Suprapubic skin (tissue), 3 donors: Measurements from ENCODE around the gene TXNRD3.

Source experiments
- CTCF ChIP-seq, 2 donors: fragments of 200-600 bp in 1 of 2; fragments of 450-650 bp in 1 of 2; sonication (generic) in 1 of 2; IDR thresholded peaks; one replicate each; pipeline ENCODE4 v1.5.1; 2016 to 2019; ENCODE audit warnings: antibody characterized with exemption in 2 of 2, mild to moderate bottlenecking in 1 of 2, moderate library complexity in 1 of 2
- EP300 ChIP-seq: sonication (generic); formaldehyde crosslinking; IDR thresholded peaks from one replicate; pipeline ENCODE4 v1.6.1; 2017; ENCODE audit warnings: antibody characterized with exemption
- POLR2A ChIP-seq, 2 donors: fragments of 450-650 bp; IDR thresholded peaks; one replicate each; pipeline ENCODE4 v1.6.1; 2017; ENCODE audit warnings: antibody characterized with exemption in 2 of 2, mild to moderate bottlenecking in 2 of 2, moderate library complexity in 2 of 2

- no peak for TF ChIP-seq CTCF (IDR thresholded peaks at IDR 0.05)
- TF ChIP-seq EP300: no peak
- no peak for TF ChIP-seq POLR2A (IDR thresholded peaks at IDR 0.05)
Observed at GRCh38 chr3:126622694-126623093, 32.2 kb downstream of the TXNRD3 start.
